ENCODE data around the gene HTR1B. TPM values are rescaled to one million over a fixed set of nuclear protein-coding genes. Genes with fewer than 3 reads are reported as not detected.

Gene HTR1B
- total RNA-seq, result not detected

- no peak for ATAC-seq
- no peak for DNase-seq (ENCODE audit: low spot score)
Measured at GRCh38 chr6:77463308-77463860, at the start of gene HTR1B. Gene HTR1B, minus strand, starts transcription at chr6:77463491. Its CDS starts 88 bp downstream, at chr6:77463403.

DNA sequence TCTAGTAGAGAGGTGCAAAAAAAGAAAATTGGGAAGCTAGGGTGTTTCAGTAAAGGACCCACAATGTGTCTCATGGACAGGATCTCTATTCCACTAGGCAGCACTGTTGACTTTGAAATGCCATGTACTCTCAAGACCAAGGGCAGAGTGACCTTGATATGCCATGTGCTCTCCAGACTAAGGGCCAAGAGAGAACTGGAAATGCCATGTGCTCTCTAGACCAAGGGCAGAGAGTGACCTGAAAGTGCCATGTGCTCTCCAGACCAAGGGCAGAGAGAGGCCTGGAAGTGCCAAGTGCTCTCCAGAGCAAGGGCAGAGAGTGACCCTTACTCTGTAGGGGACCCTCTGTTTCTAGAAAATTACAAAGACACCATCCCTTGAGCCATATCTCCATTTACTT lies 49.3 kb upstream of the HTR1B start:
- DNase-seq (ENCODE audit: low spot score), result no peak
- no peak for ATAC-seq

GRCh38 chr6:77511860-77512259 lies 48.6 kb upstream of the HTR1B start:
- DNase-seq (ENCODE audit: low spot score) (no peak), ATAC-seq (no peak)

GRCh38 chr6:77502981-77503380 lies 39.7 kb upstream of the HTR1B start:
- ATAC-seq, result no peak

DNA sequence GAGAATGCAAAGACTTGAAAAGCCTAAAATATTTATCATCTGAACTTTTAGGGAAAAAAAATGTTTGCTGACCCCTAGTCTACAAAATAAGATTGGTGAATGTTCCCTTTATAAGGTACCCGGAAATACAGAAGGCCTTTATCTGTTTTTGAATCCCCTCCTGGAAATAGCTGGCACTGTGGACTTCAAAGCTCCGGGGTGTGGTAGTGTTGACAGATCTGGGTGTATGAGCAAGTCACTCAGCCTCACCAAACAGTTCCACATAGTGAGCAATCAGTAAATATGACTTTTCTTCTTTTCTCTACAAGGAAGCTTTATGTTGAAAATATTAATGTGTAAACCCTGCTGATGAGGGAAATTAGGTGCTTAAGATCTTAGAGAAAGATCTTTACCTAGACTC lies 29.2 kb upstream of the HTR1B start:
- ATAC-seq, result no peak
- DNase-seq (ENCODE audit: low spot score), result no peak

More at GRCh38 chr6:77502981-77503380, 39.7 kb upstream of the HTR1B start:
- DNase-seq (ENCODE audit: low spot score), result no peak

DNA sequence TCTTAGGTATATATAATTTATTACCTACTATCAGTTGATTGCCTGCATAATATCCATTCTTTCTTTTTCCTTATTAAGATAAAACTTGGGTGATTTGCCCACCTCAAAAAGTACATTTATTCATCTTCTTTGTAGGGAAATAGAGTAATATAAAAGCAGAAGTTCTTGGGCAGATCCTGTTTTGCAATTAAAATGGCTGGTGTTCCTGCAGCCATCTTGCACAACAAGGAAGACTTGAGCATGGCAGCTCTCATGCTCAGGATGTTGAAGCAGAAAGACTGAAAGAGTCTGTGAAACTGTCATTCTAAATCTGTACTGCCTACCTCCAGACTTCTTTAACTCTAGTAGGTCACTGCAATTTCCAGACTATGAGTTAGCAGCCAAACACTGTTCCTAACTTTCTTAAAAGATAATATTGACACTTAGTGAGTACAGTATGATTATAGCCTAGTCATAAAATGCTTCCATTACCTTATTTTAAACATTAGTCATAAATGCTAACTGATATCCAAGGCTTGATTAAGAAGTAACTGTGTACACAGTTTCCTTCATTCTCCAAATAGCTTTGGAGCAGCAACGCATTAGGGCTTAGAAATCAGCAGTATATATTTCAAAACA lies 24.6 kb upstream of the HTR1B start:
- ATAC-seq, result no peak
- no peak for DNase-seq (ENCODE audit: low spot score)

- DNase-seq (ENCODE audit: low spot score) (no peak), ATAC-seq (no peak)
Measured at GRCh38 chr6:77482981-77483380, 19.7 kb upstream of the HTR1B start.

- DNase-seq (ENCODE audit: low spot score) (no peak), ATAC-seq (no peak)
Measured at GRCh38 chr6:77474973-77475372, 11.7 kb upstream of the HTR1B start.

DNA sequence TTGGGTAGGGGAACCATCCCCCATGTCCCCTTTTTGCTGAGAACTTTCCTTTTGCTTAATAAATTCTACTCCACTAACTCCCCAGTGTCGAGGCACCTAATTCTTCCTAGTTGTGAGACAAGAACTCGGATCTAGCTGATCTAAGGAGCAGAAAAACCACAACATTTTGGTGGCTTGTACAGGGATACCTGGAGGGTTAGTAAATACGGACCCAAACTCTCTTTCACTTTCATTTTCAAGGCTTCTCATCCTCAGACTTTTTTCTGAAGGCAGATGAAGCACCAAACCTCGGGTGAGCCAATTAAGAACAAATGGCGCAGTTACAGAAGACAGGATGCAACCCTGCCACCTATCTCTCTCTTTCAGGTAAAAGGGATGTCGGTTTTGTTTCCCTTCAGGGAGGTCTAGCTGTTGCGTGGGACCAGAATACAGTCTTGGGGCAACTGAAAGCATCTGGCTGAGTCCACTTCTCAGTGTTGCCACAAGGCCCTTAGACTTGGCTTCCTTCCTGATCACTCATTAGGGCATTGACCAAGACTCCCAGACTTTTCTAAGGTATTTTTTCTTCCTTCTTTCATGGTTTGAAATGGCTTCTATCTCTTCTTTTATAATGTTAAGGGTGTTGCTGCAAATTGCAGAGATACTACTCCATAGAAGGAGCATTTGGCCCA lies 11.1 kb upstream of the HTR1B start:
- DNase-seq (ENCODE audit: low spot score) (no peak), ATAC-seq (no peak)

- DNase-seq (ENCODE audit: low spot score) (no peak), ATAC-seq (no peak)
Measured at GRCh38 chr6:77470983-77471382, 7.7 kb upstream of the HTR1B start.

- DNase-seq (ENCODE audit: low spot score) (no peak), ATAC-seq (no peak)
Measured at GRCh38 chr6:77468939-77469338, 5.6 kb upstream of the HTR1B start.

- DNase-seq (ENCODE audit: low spot score), result no peak
Measured at GRCh38 chr6:77466451-77467437, 3.5 kb upstream of the HTR1B start.

DNA sequence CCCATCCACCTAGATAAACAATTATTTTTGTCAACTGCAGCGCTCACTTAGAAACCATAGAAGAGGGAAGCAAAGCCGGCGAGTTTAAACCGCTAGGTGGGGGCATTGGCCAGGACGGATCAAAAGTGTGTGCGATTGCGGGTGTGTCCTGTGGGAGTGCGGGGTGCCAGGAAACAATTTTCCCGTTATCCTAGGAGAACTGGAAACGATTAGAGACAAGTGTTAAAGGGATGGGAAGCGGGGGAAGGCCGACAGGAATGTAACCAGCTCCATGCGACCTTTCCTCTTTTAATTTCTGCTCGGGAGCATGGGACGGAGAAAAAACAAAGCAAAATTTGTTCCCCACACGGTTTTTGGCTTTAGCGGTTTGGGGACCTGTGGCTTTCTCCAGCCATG lies 2.8 kb upstream of the HTR1B start:
- ATAC-seq, result peak; percentile 91

More at GRCh38 chr6:77466451-77467437, 3.5 kb upstream of the HTR1B start:
- peak; percentile 51 for ATAC-seq

GRCh38 chr6:77464495-77464867 lies 1.2 kb upstream of the HTR1B start:
- ATAC-seq, result no peak
- DNase-seq (ENCODE audit: low spot score), result no peak

More for the DNA sequence above, 2.8 kb upstream of the HTR1B start:
- DNase-seq (ENCODE audit: low spot score), result peak; percentile 49

DNA sequence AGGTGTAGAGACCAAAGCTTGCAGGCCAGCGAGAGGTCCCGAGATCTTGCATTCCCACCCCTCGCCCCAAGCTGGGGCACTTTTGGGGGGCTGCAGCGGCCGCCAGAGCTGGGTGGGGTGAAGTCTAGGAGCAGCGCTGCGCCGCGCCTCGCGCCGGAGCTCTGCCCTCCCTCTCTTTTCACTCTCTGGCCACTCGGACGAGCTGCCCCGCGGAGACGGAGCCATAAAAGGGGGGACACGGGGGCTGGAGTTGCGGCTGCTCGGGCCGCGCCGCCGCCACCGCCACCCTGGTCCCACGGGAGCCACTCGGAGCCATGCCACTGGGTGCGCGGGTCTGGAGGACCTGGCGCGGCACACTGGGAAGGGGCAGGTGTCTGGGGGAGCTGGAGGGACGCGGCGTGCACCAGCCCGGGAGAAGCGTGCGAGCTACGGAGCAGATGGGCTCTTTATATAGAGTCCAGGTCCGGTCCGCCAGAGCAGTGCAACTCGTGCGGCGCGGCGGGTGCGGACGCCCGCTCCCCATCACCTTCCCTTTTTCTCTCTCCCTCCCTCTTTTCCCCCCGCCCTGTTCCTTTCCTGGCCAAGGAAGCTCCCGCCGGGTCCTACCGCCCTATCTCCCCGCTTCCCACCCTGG lies 687 bp upstream of the HTR1B start:
- ATAC-seq (no peak), DNase-seq (ENCODE audit: low spot score) (no peak)

GRCh38 chr6:77462359-77463307 lies 658 bp downstream of the HTR1B start:
- no peak for DNase-seq (ENCODE audit: low spot score)
- no peak for ATAC-seq

DNA sequence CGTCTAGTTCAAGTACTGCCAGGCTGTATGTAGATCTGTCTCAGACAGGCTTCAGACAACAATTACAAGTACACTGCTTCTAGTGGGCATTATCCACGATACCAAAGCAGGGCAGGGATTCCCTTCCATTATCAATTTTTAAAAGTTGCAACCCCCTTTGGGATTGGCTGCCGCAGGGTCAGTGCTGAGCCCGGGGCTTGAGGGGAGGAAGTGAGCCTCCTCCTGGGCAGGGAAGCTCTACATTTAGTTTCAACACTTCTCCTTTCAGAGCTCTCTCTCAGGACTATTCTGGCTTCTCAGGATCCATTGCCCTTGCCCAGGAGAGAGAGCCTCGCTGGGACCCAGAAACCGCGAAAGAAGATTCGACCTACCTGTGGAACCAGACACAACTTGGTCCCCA lies 1.5 kb downstream of the HTR1B start:
- DNase-seq (ENCODE audit: low spot score) (no peak), ATAC-seq (no peak)

DNA sequence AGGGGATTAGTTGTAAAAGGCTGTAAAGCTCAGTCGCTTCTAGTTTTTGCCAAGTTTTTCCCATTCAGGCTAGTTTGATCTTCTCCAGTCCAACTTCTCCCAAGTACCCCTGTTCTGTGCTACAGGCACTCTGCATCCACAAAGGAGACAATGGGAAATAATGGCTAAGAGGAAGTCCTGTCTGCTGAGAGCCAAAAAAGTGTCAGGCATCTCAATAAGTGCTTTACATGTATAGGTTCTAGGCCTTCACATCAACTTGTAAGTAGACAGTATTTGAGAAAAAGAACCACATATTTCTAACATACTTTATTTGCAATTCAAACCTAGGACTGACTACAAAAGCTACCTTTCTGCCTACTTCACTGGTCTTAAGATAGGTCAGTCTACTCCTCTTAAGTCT lies 4.9 kb downstream of the HTR1B start:
- ATAC-seq (no peak), DNase-seq (ENCODE audit: low spot score) (no peak)

GRCh38 chr6:77457720-77458349 lies 5.5 kb downstream of the HTR1B start:
- peak; percentile 84 for ATAC-seq
- peak; percentile 49 for DNase-seq (ENCODE audit: low spot score)
